Activated CD8-positive, alpha-beta memory T cell treated with anti-CD3 and anti-CD28 coated beads, Interleukin-2, amount 50 U/mL, for 1 hour (primary cell): ENCODE measurements around the gene HSPB9.

ENCODE experiments used
- DNase-seq: peaks from one replicate; pipeline ENCODE4 v3.0.0-alpha.2; 2020; ENCODE audit errors: extremely low read depth

Gene HSPB9

GRCh38 chr17:42101513-42102292 is 20.9 kb upstream of the HSPB9 start:
- DNase-seq, result no peak

GRCh38 chr17:42103221-42103954 is 19.2 kb upstream of the HSPB9 start:
- DNase-seq, result no peak

- DNase-seq, result no peak
Observed at GRCh38 chr17:42104264-42104663, 18.3 kb upstream of the HSPB9 start.

GRCh38 chr17:42106009-42106408 is 16.6 kb upstream of the HSPB9 start:
- DNase-seq, result no peak

- DNase-seq, result no peak
Observed at GRCh38 chr17:42107124-42107523, 15.5 kb upstream of the HSPB9 start.

GRCh38 chr17:42107597-42108576 is 14.7 kb upstream of the HSPB9 start:
- DNase-seq, result peak; percentile 67

GRCh38 chr17:42109086-42109485 is 13.5 kb upstream of the HSPB9 start:
- no peak for DNase-seq

- DNase-seq, result no peak
Observed at GRCh38 chr17:42110301-42111264, 12.0 kb upstream of the HSPB9 start.

- DNase-seq, result no peak
Observed at GRCh38 chr17:42111265-42111636, 11.4 kb upstream of the HSPB9 start.

- DNase-seq, result no peak
Observed at GRCh38 chr17:42111871-42112551, 10.6 kb upstream of the HSPB9 start.

- peak; percentile 41 for DNase-seq
Observed at GRCh38 chr17:42112552-42113176, 9.9 kb upstream of the HSPB9 start, which contains the start of gene DHX58. TSS of gene DHX58 (minus strand) at chr17:42112714. CDS start at chr17:42111892, 822 bp downstream.

GRCh38 chr17:42113293-42114069 is 9.1 kb upstream of the HSPB9 start:
- no peak for DNase-seq

GRCh38 chr17:42114118-42114517 is 8.5 kb upstream of the HSPB9 start:
- no peak for DNase-seq

GRCh38 chr17:42116705-42117396 is 5.8 kb upstream of the HSPB9 start:
- DNase-seq, result peak; percentile 68

- no peak for DNase-seq
Observed at GRCh38 chr17:42117397-42118125, 5.0 kb upstream of the HSPB9 start.

- DNase-seq, result no peak
Observed at GRCh38 chr17:42118126-42118510, 4.5 kb upstream of the HSPB9 start.

GRCh38 chr17:42118545-42118944 is 4.1 kb upstream of the HSPB9 start:
- DNase-seq, result no peak

GRCh38 chr17:42119301-42119700 is 3.3 kb upstream of the HSPB9 start:
- no peak for DNase-seq
